Measurements from ENCODE around the gene ZNF785. TPM values are rescaled to one million over a fixed set of nuclear protein-coding genes. Genes with fewer than 3 reads are reported as not detected.

ZNF785 gene
- total and polyA plus RNA-seq, 2 experiments from 2014 or later, result 4.9 to 7.1 TPM

DNA sequence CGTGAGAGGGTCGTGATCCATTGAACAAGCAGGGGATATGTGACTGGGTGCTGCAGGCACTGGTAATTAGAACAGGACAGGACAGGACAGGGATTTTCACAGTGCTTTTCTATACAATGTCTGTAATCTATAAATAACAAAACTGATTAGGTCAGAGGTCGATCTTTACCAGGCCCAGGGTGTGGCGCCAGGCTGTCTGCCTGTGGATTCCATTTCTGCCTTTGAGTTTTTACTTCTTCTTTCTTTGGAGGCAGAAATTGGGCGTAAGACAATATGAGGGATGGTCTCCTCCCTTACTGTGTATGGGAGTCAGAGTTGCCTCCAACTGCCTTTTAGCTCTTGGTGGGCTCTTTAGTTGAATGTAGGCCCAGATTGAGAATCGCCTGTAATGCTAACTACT, 25.8 kb downstream of the ZNF785 start:
- 0 out of 2 replicates have a peak, but pooled peaks cover 17% of the 10 kb centered on the region for H3F3A ChIP-seq (replicated peaks; ENCODE audit: low read depth)
- TF ChIP-seq EZH2 (IDR thresholded peaks at IDR 0.05; ENCODE audit: low read depth, unreplicated experiment) (no peak), CREB1 (CRISPR knock-in tag; IDR thresholded peaks at IDR 0.05; ENCODE audit: low read depth) (no peak), EZH2phosphoT487 (IDR thresholded peaks at IDR 0.05; ENCODE audit: unreplicated experiment) (no peak), ETS1 (IDR thresholded peaks at IDR 0.05) (no peak), ZNF462 (CRISPR knock-in tag; IDR thresholded peaks at IDR 0.05) (no peak), STAT1 (IDR thresholded peaks at IDR 0.05; ENCODE audit: unreplicated experiment) (no peak), JUNB (IDR thresholded peaks at IDR 0.05; ENCODE audit: unreplicated experiment) (no peak), POLR2AphosphoS5 (IDR thresholded peaks at IDR 0.05; ENCODE audit: low read depth) (no peak), REST (IDR thresholded peaks at IDR 0.05; ENCODE audit: unreplicated experiment) (no peak), NANOG (IDR thresholded peaks at IDR 0.05; ENCODE audit: borderline replicate concordance) (no peak), ZNF114 (CRISPR knock-in tag; IDR thresholded peaks at IDR 0.05) (no peak), ZNF331 (CRISPR knock-in tag; IDR thresholded peaks at IDR 0.05; ENCODE audit: low read depth) (no peak)
- TF ChIP-seq, protein P1, sequence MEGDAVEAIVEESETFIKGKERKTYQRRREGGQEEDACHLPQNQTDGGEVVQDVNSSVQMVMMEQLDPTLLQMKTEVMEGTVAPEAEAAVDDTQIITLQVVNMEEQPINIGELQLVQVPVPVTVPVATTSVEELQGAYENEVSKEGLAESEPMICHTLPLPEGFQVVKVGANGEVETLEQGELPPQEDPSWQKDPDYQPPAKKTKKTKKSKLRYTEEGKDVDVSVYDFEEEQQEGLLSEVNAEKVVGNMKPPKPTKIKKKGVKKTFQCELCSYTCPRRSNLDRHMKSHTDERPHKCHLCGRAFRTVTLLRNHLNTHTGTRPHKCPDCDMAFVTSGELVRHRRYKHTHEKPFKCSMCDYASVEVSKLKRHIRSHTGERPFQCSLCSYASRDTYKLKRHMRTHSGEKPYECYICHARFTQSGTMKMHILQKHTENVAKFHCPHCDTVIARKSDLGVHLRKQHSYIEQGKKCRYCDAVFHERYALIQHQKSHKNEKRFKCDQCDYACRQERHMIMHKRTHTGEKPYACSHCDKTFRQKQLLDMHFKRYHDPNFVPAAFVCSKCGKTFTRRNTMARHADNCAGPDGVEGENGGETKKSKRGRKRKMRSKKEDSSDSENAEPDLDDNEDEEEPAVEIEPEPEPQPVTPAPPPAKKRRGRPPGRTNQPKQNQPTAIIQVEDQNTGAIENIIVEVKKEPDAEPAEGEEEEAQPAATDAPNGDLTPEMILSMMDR (conservative IDR thresholded peaks at IDR 0.05; ENCODE audit: low read depth in 2 of 2), result no peak
- Mint-ChIP-seq H3K4me1 (peaks cover 22% of the 10 kb centered on the region), H3K4me3 (peak overlapping the region; percentile 37; the same call in 1 of the 3 replicates), H3K27me3 (ENCODE audit: insufficient read depth, low read depth, poor library complexity) (peaks cover 28% of the 10 kb centered on the region), H3K9me3 (no peaks in the 10 kb centered on the region; the same call in 2 of the 3 replicates), H3K27ac (no peak overlapping the region), H3K36me3 (ENCODE audit: low read depth) (peaks cover 6% of the 10 kb centered on the region)
- H2AFZ ChIP-seq, result peak overlapping the region; percentile 32; the same call in 1 of the 2 replicates
- no peak for DNase-seq (ENCODE audit: low spot score)
- H3K4me2 ChIP-seq, result no peak overlapping the region
- 0 out of 2 replicates have a peak, but pooled peaks cover 3% of the 10 kb centered on the region for H3K9me2 ChIP-seq (ENCODE audit: insufficient read depth)
- no peak for ATAC-seq
- H3K27me3 ChIP-seq (ENCODE audit: insufficient read depth), result no peaks in the 10 kb centered on the region
- H3K4me1 ChIP-seq (ENCODE audit: insufficient read depth), result peaks cover 21% of the 10 kb centered on the region
- no peak overlapping the region for H3K27ac ChIP-seq (ENCODE audit: low read depth)
- no peak overlapping the region for H3K4me3 ChIP-seq
- no peaks in the 10 kb centered on the region for H4K20me1 ChIP-seq (replicated peaks; ENCODE audit: insufficient read depth)
- H3K79me2 ChIP-seq (replicated peaks; ENCODE audit: insufficient read depth), result no peaks in the 10 kb centered on the region; the same call in 1 of the 2 replicates
- no peaks in the 10 kb centered on the region; the same call in 1 of the 2 replicates for H3K36me3 ChIP-seq (ENCODE audit: insufficient read depth)
